Measurements from ENCODE around the gene KCNH5.

Gene KCNH5

DNA sequence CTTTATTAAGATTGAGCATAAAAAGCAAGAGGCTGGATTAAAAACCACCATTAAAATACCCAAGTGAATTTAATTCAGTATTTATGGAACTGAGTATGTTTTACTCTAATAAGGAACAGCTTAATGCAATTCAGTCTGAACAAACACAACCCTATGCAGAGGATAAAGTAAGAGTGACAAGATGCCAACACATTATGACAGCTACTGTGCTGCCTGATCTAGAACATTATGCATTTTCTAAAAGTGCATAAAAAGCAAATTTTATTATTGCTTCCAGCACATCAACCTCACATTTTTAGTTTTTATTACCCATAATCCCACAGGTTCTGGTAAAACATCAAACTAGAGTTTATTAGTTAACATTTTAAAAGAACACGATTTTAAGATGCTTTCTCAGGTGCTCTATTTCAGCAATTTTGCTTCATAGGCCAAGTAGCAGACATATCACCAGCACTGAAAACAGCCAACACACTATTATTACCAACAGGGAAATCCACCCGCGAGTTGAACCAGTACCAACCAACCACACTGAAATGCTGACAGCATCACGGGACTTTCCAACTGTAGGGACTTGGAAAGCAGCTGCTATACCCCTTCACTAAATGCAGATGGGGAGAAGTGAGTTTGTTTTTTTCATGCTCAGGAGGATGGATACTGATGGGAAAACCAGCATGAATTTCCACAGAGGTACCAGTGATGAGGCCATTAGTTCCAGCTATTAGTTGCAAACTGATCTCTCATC lies 372.1 kb downstream of the KCNH5 start:
- TF ChIP-seq TAF1 (IDR thresholded peaks at IDR 0.05; ENCODE audit: borderline replicate concordance, insufficient read depth, low read length): no peak
- TF ChIP-seq FOXP2 (optimal IDR thresholded peaks at IDR 0.05; ENCODE audit: borderline replicate concordance, extremely low read depth, extremely low read length, insufficient read depth): no peak
- TF ChIP-seq SIN3A (IDR thresholded peaks at IDR 0.05; ENCODE audit: borderline replicate concordance, insufficient read depth, low read length): no peak
- no peak for TF ChIP-seq POLR2AphosphoS5 (IDR thresholded peaks at IDR 0.05; ENCODE audit: low read depth, low read length)
- TF ChIP-seq, protein P1, sequence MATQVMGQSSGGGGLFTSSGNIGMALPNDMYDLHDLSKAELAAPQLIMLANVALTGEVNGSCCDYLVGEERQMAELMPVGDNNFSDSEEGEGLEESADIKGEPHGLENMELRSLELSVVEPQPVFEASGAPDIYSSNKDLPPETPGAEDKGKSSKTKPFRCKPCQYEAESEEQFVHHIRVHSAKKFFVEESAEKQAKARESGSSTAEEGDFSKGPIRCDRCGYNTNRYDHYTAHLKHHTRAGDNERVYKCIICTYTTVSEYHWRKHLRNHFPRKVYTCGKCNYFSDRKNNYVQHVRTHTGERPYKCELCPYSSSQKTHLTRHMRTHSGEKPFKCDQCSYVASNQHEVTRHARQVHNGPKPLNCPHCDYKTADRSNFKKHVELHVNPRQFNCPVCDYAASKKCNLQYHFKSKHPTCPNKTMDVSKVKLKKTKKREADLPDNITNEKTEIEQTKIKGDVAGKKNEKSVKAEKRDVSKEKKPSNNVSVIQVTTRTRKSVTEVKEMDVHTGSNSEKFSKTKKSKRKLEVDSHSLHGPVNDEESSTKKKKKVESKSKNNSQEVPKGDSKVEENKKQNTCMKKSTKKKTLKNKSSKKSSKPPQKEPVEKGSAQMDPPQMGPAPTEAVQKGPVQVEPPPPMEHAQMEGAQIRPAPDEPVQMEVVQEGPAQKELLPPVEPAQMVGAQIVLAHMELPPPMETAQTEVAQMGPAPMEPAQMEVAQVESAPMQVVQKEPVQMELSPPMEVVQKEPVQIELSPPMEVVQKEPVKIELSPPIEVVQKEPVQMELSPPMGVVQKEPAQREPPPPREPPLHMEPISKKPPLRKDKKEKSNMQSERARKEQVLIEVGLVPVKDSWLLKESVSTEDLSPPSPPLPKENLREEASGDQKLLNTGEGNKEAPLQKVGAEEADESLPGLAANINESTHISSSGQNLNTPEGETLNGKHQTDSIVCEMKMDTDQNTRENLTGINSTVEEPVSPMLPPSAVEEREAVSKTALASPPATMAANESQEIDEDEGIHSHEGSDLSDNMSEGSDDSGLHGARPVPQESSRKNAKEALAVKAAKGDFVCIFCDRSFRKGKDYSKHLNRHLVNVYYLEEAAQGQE (IDR thresholded peaks at IDR 0.05; ENCODE audit: insufficient read depth in 1 of 2, low read depth in 2 of 2, low read length in 2 of 2): no peak

DNA sequence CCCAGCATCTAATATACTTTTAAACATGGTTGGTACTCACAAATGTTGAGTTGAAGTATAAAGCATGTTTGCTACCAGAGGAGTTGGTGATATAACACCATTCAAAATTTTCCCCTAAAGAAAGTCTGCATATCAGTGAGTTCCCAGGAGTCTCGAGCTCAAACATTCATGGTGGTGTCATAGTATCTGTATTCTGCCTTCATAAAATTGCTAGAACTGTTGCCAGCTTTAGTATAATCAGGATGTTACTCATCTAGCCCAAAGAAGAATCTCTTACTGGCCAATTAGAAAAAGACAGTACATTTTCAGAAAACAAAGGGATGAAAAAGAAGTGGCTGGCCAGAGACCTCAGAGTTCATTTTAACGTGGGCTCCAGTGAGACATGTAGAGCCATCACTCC lies 374.7 kb downstream of the KCNH5 start:
- TF ChIP-seq FOXP2 (optimal IDR thresholded peaks at IDR 0.05; ENCODE audit: borderline replicate concordance, extremely low read depth, extremely low read length, insufficient read depth) (no peak), TAF1 (IDR thresholded peaks at IDR 0.05; ENCODE audit: borderline replicate concordance, insufficient read depth, low read length) (no peak), SIN3A (IDR thresholded peaks at IDR 0.05; ENCODE audit: borderline replicate concordance, insufficient read depth, low read length) (no peak), POLR2AphosphoS5 (IDR thresholded peaks at IDR 0.05; ENCODE audit: low read depth, low read length) (no peak)
- TF ChIP-seq, protein P1 (IDR thresholded peaks at IDR 0.05; ENCODE audit: insufficient read depth in 1 of 2, low read depth in 2 of 2, low read length in 2 of 2): no peak

DNA sequence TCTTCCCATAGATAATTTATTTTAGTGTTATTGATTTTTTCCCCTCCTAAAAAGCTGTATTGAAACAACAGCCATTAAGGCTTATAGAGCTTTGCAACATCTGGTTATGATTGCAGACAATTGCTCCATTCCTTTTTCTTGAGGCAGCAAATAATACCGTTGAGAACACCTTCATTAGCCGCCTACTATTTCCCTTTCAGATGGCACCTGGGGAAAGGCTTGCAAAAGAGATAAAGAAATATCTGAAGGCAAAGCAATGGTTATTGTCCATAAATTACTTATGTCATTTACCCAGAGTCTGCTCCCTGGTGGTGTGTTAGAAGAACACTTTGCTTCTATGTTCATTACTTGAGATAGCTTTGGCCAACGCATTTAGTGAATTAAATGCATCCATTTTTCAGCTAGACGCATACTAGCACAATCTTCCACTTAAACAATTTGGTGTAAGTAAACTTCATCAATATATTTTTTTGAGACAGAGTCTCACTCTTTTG lies 377.8 kb downstream of the KCNH5 start:
- TF ChIP-seq FOXP2 (optimal IDR thresholded peaks at IDR 0.05; ENCODE audit: borderline replicate concordance, extremely low read depth, extremely low read length, insufficient read depth): no peak
- TF ChIP-seq TAF1 (IDR thresholded peaks at IDR 0.05; ENCODE audit: borderline replicate concordance, insufficient read depth, low read length): no peak
- TF ChIP-seq, protein P1 (IDR thresholded peaks at IDR 0.05; ENCODE audit: insufficient read depth in 1 of 2, low read depth in 2 of 2, low read length in 2 of 2): no peak
- no peak for TF ChIP-seq SIN3A (IDR thresholded peaks at IDR 0.05; ENCODE audit: borderline replicate concordance, insufficient read depth, low read length)
- TF ChIP-seq POLR2AphosphoS5 (IDR thresholded peaks at IDR 0.05; ENCODE audit: low read depth, low read length): no peak

DNA sequence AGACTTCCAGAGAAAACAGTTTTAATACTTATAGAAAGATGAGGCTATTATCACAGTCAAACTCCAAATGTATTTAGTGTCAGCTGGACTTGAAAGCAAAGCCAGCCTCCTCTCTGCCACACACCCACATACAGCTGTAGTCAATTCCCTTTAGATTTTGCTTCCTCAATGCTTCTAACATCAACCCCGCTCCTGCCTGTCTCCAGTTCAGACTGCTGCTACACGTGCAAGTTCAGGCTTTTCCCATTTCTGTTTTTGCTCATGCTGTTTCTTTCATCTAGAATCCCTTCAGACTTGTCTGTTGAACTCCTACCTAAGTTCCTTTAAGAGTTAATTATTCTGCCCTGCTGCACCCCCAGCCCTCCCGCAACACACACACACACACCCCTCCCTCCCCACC lies 380.0 kb downstream of the KCNH5 start:
- TF ChIP-seq, protein P1 (IDR thresholded peaks at IDR 0.05; ENCODE audit: insufficient read depth in 1 of 2, low read depth in 2 of 2, low read length in 2 of 2): no peak
- TF ChIP-seq FOXP2 (optimal IDR thresholded peaks at IDR 0.05; ENCODE audit: borderline replicate concordance, extremely low read depth, extremely low read length, insufficient read depth) (no peak), SIN3A (IDR thresholded peaks at IDR 0.05; ENCODE audit: borderline replicate concordance, insufficient read depth, low read length) (no peak), POLR2AphosphoS5 (IDR thresholded peaks at IDR 0.05; ENCODE audit: low read depth, low read length) (no peak), TAF1 (IDR thresholded peaks at IDR 0.05; ENCODE audit: borderline replicate concordance, insufficient read depth, low read length) (no peak)
